BE2C (cell line): ENCODE data around the gene PFKM.

ENCODE experiments used
- DNase-seq: peaks from one replicate; pipeline ENCODE4 v3.0.0-alpha.2; 2020
- H3K27me3 ChIP-seq: fragments of 250-450 bp; sonication (Bioruptor Pico); 2 replicates; pipeline ENCODE4 v1.5.1; 2020; ENCODE audit warnings: mild to moderate bottlenecking
- H3K36me3 ChIP-seq: fragments of 250-450 bp; sonication (Bioruptor Pico); 2 replicates; pipeline ENCODE4 v1.5.1; 2020; ENCODE audit warnings: mild to moderate bottlenecking
- H3K4me1 ChIP-seq: fragments of 250-450 bp; sonication (Bioruptor Pico); 2 replicates; pipeline ENCODE4 v1.5.1; 2020
- H3K4me3 ChIP-seq: 2 replicates; pipeline ENCODE4 v1.5.1; 2011; ENCODE audit warnings: low read depth, low read length
- H3K9me3 ChIP-seq: fragments of 250-450 bp; sonication (Bioruptor Pico); 2 replicates; pipeline ENCODE4 v1.5.1; 2020
- CTCF ChIP-seq: IDR thresholded peaks from 2 replicates; pipeline ENCODE4 v1.5.1; 2012; ENCODE audit warnings: mild to moderate bottlenecking, low read depth, low read length

Gene PFKM

GRCh38 chr12:48126953-48127630, 7.9 kb downstream of the PFKM start:
- H3K36me3 ChIP-seq, result peaks cover 72% of the 10 kb centered on the region
- H3K9me3 ChIP-seq, result no peaks in the 10 kb centered on the region
- no peaks in the 10 kb centered on the region for H3K4me1 ChIP-seq
- TF ChIP-seq CTCF, result no peak
- no peak overlapping the region for H3K4me3 ChIP-seq
- DNase-seq, result no peak
- H3K27me3 ChIP-seq, result no peaks in the 10 kb centered on the region

GRCh38 chr12:48128800-48129199, 9.6 kb downstream of the PFKM start:
- no peak for TF ChIP-seq CTCF
- Histone ChIP-seq H3K4me3 (no peak overlapping the region), H3K36me3 (peaks cover 74% of the 10 kb centered on the region), H3K9me3 (no peaks in the 10 kb centered on the region), H3K27me3 (no peaks in the 10 kb centered on the region), H3K4me1 (no peaks in the 10 kb centered on the region)
- DNase-seq, result no peak

GRCh38 chr12:48129376-48129775, 10.2 kb downstream of the PFKM start:
- TF ChIP-seq CTCF, result no peak
- no peaks in the 10 kb centered on the region for H3K27me3 ChIP-seq
- H3K9me3 ChIP-seq, result no peaks in the 10 kb centered on the region
- peaks cover 76% of the 10 kb centered on the region for H3K36me3 ChIP-seq
- H3K4me3 ChIP-seq, result no peak overlapping the region
- DNase-seq, result no peak
- no peaks in the 10 kb centered on the region for H3K4me1 ChIP-seq

- H3K36me3 ChIP-seq, result peaks cover 83% of the 10 kb centered on the region
Observed at GRCh38 chr12:48131517-48131916, 12.4 kb downstream of the PFKM start.

GRCh38 chr12:48132826-48133225, 13.7 kb downstream of the PFKM start:
- TF ChIP-seq CTCF, result no peak
- H3K36me3 ChIP-seq, result peaks cover 81% of the 10 kb centered on the region
- no peak for DNase-seq
- H3K4me3 ChIP-seq, result no peak overlapping the region
- H3K27me3 ChIP-seq, result no peaks in the 10 kb centered on the region
- H3K9me3 ChIP-seq, result no peaks in the 10 kb centered on the region
- H3K4me1 ChIP-seq, result no peaks in the 10 kb centered on the region

More at GRCh38 chr12:48131517-48131916, 12.4 kb downstream of the PFKM start:
- TF ChIP-seq CTCF, result no peak
- no peaks in the 10 kb centered on the region for H3K9me3 ChIP-seq
- no peak overlapping the region for H3K4me3 ChIP-seq
- no peaks in the 10 kb centered on the region for H3K27me3 ChIP-seq
- no peak for DNase-seq
- H3K4me1 ChIP-seq, result no peaks in the 10 kb centered on the region

GRCh38 chr12:48135027-48135426, 15.9 kb downstream of the PFKM start:
- Histone ChIP-seq H3K36me3 (peaks cover 83% of the 10 kb centered on the region), H3K9me3 (no peaks in the 10 kb centered on the region), H3K4me1 (no peaks in the 10 kb centered on the region), H3K27me3 (no peaks in the 10 kb centered on the region), H3K4me3 (no peak overlapping the region)
- no peak for DNase-seq
- no peak for TF ChIP-seq CTCF
